B cell (primary cell): ENCODE data around the gene BLM. TPM values are rescaled to one million over a fixed set of nuclear protein-coding genes. Genes with fewer than 3 reads are reported as not detected.

Experiments
- ATAC-seq: fragments of 200-7000 bp; cut with Tn5 transposase; one replicate; pipeline ENCODE4 v1.10.0; 2021; ENCODE audit warnings: low read depth, mild to moderate bottlenecking, moderate number of reproducible peaks, moderate library complexity
- CTCF ChIA-PET: fragments of 350-600 bp; sonication (Branson Sonifier 250); formaldehyde crosslinking; loops from one replicate; lab custom pipeline; 2021; ENCODE audit warnings: antibody characterized with exemption, inconsistent platforms; lab: Charles Lee
- POLR2A ChIA-PET: fragments of 350-600 bp; sonication (Branson Sonifier 250); formaldehyde crosslinking; loops from one replicate; lab custom pipeline; 2021; ENCODE audit warnings: antibody characterized with exemption; lab: Charles Lee
- DNase-seq: peaks from one replicate; pipeline ENCODE4 v3.0.0; 2013
- H2AFZ ChIP-seq: 2 replicates; pipeline ENCODE4 v1.6.1; 2012; ENCODE audit warnings: mild to moderate bottlenecking, low read depth, low read length; ENCODE audit not compliant: insufficient read depth, poor library complexity, severe bottlenecking
- H3K27ac ChIP-seq, 2 donors: 1 replicate in 1 of 2; 2 replicates in 1 of 2; pipeline ENCODE4 v1.5.1; 2012 to 2013; ENCODE audit warnings: low read length in 2 of 2, mild to moderate bottlenecking in 2 of 2, moderate library complexity in 1 of 2
- H3K27me3 ChIP-seq, 4 experiments: fragments of 200-600 bp in 1 of 4; sonication (generic) in 1 of 4; replicated peaks in 1 of 4; 1 replicate in 2 of 4; 2 replicates in 2 of 4; pipeline versions ENCODE4 v1.6.1 to v1.7.0; 2013 to 2016; ENCODE audit warnings: low read length in 3 of 4, mild to moderate bottlenecking in 2 of 4, mixed read lengths in 1 of 4, moderate library complexity in 1 of 4; ENCODE audit not compliant: insufficient read depth in 4 of 4, control insufficient read depth in 3 of 4; ENCODE audit errors: control extremely low read depth in 1 of 4
- H3K36me3 ChIP-seq, 2 experiments: replicated peaks in 1 of 2; 1 replicate in 1 of 2; 2 replicates in 1 of 2; pipeline versions ENCODE4 v1.6.1 to v1.7.1; 2013; ENCODE audit warnings: low read length in 1 of 2; ENCODE audit not compliant: insufficient read depth in 2 of 2, control insufficient read depth in 1 of 2; ENCODE audit errors: control extremely low read depth in 1 of 2, extremely low read depth in 1 of 2
- H3K4me1 ChIP-seq, 2 donors: fragments of 200-600 bp in 1 of 2; sonication (generic) in 1 of 2; 1 replicate in 1 of 2; 2 replicates in 1 of 2; pipeline versions ENCODE4 v1.5.1 to v1.6.1; 2013 to 2017; ENCODE audit warnings: low read length in 2 of 2; ENCODE audit not compliant: control insufficient read depth in 2 of 2, insufficient read depth in 2 of 2
- H3K4me2 ChIP-seq: replicated peaks from 2 replicates; pipeline ENCODE3; 2012; ENCODE audit warnings: mild to moderate bottlenecking, low read depth, low read length; ENCODE audit not compliant: poor library complexity, severe bottlenecking
- H3K4me3 ChIP-seq, 5 experiments: fragments of 200-600 bp in 1 of 5; sonication (generic) in 1 of 5; 1 replicate in 3 of 5; 2 replicates in 2 of 5; pipeline versions ENCODE4 v1.5.1 to v1.7.0; 2011 to 2016; ENCODE audit warnings: low read length in 4 of 5, mild to moderate bottlenecking in 4 of 5, low read depth in 2 of 5, control low read depth in 1 of 5, moderate library complexity in 1 of 5; ENCODE audit not compliant: insufficient read depth in 1 of 5; ENCODE audit errors: control extremely low read depth in 1 of 5, extremely low read depth in 1 of 5
- H3K79me2 ChIP-seq: fragments of 200-600 bp; sonication (generic); one replicate; pipeline ENCODE4 v1.6.0; 2016; ENCODE audit warnings: low read length; ENCODE audit not compliant: control insufficient read depth, insufficient read depth
- H3K9ac ChIP-seq: fragments of 200-600 bp; sonication (generic); 2 replicates; pipeline ENCODE4 v1.6.1; 2017; ENCODE audit warnings: mild to moderate bottlenecking, low read length, moderate library complexity
- H3K9me3 ChIP-seq, 3 donors: one replicate each; pipeline versions ENCODE4 v1.6.1 to v1.7.1; 2013; ENCODE audit warnings: low read length in 2 of 3; ENCODE audit not compliant: control insufficient read depth in 2 of 3, insufficient read depth in 1 of 3; ENCODE audit errors: control extremely low read depth in 1 of 3
- H4K20me1 ChIP-seq: 2 replicates; pipeline ENCODE4 v1.6.0; 2012; ENCODE audit warnings: mild to moderate bottlenecking, low read length; ENCODE audit not compliant: insufficient read depth, control insufficient read depth, poor library complexity, severe bottlenecking
- H3K27ac Mint-ChIP-seq: one replicate; pipeline ENCODE4 v1.8.0; 2021; ENCODE audit warnings: mixed read lengths
- H3K27me3 Mint-ChIP-seq: one replicate; pipeline ENCODE4 v1.8.0; 2021; ENCODE audit warnings: mixed read lengths
- H3K4me1 Mint-ChIP-seq: one replicate; pipeline ENCODE4 v1.8.0; 2021; ENCODE audit warnings: mixed read lengths
- H3K4me3 Mint-ChIP-seq: one replicate; pipeline ENCODE4 v1.8.0; 2021; ENCODE audit warnings: mixed read lengths
- H3K9me3 Mint-ChIP-seq: one replicate; pipeline ENCODE4 v1.8.0; 2022; ENCODE audit warnings: mixed read lengths; ENCODE audit not compliant: insufficient read depth
- EZH2 ChIP-seq: IDR thresholded peaks from 2 replicates; pipeline ENCODE4 v1.6.1; 2012; ENCODE audit warnings: borderline replicate concordance, low read depth, mild to moderate bottlenecking, moderate library complexity, low read length; ENCODE audit not compliant: insufficient read depth, poor library complexity, severe bottlenecking
- WGBS: methylation state at CpG from one replicate; pipeline ENCODE4 v1.1.5; 2013; ENCODE audit warnings: missing lambda C conversion rate; ENCODE audit not compliant: insufficient coverage; 5-methylcytosine and 5-hydroxymethylcytosine counted together
- intact Hi-C: fragments of 100-400 bp; cut with micrococcal nuclease; formaldehyde crosslinking; loops from one replicate; pipeline ENCODE4 v1.10.0; 2022
- polyA plus RNA-seq: library from polyadenylated mRNA; depleted of rRNA; stranded (reverse); fragments of >200 nt; gene quantifications from 2 replicates; pipeline ENCODE4 v1.2.3, GENCODE V29; 2012
- total RNA-seq, 2 donors: library from RNA; stranded (reverse); fragments of 120-200 nt in 1 of 2; gene quantifications; 1 replicate in 1 of 2; 2 replicates in 1 of 2; pipeline versions ENCODE4 v1.2.3 to v1.2.4, GENCODE V29; 2013 to 2022
- TF ChIP-seq, protein P1 (sequence below): fragments of 200-600 bp; IDR thresholded peaks from one replicate; pipeline ENCODE4 v1.8.0; 2022; ENCODE audit warnings: antibody characterized with exemption, mild to moderate bottlenecking

BLM gene
- total and polyA plus RNA-seq, 2 donors (not counting 1 experiment from before 2014, with no cell fraction given) = 5.2 to 17.4 TPM

DNA sequence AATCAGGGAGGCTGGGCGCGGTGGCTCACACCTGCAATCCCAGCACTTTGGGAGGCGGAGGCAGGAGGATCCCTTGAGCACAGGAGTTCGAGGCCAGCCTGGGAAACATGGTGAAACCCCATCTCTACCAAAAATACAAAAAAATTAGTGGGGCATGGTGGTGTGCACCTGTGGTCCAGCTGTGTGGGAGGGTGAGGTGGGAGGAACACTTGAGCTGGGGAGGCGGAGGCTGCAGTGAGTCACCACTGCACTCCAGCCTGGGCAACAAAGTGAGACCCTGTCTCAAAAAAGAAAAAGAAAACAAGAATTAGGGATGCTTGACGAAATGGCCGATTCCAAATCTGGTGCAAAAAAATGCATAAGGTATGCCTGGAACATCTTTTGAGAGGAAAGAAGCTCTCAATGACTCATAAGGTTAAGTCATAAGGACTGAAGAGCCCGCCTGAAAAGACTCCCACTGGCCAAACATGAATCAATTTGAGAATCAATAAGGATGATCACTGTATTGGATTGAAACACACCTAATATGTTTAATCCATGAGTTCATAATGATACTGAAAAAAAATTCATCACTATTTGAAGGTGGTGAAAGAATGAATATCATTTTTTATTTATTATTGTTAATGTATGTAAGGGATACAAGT lies 27.7 kb downstream of the BLM start:
- DNase-seq (no peak), ATAC-seq (no peak)
- WGBS = 98% methylated on average over 5 of the region's 8 CpGs
- Histone ChIP-seq H3K4me2 (no peak overlapping the region), H4K20me1 (no peaks in the 10 kb centered on the region), H3K9ac (no peak overlapping the region), H3K36me3 (peaks cover 0 to 1% of the 10 kb centered on the region in 2 experiments), H2AFZ (no peak overlapping the region), H3K9me3 (no peaks in the 10 kb centered on the region), H3K27me3 (no peaks in the 10 kb centered on the region), H3K27ac (no peak overlapping the region), H3K79me2 (peaks cover 30% of the 10 kb centered on the region), H3K4me1 (no peaks in the 10 kb centered on the region), H3K4me3 (no peak overlapping the region)
- no peak overlapping the region for H3K4me3 Mint-ChIP-seq
- H3K4me1 Mint-ChIP-seq = peaks cover 9% of the 10 kb centered on the region
- CTCF ChIA-PET = no interaction called here
- POLR2A ChIA-PET = no interaction called here
- no peaks in the 10 kb centered on the region for H3K27me3 Mint-ChIP-seq
- no peak overlapping the region for H3K27ac Mint-ChIP-seq
- peaks cover 4% of the 10 kb centered on the region for H3K9me3 Mint-ChIP-seq
- TF ChIP-seq, protein P1, sequence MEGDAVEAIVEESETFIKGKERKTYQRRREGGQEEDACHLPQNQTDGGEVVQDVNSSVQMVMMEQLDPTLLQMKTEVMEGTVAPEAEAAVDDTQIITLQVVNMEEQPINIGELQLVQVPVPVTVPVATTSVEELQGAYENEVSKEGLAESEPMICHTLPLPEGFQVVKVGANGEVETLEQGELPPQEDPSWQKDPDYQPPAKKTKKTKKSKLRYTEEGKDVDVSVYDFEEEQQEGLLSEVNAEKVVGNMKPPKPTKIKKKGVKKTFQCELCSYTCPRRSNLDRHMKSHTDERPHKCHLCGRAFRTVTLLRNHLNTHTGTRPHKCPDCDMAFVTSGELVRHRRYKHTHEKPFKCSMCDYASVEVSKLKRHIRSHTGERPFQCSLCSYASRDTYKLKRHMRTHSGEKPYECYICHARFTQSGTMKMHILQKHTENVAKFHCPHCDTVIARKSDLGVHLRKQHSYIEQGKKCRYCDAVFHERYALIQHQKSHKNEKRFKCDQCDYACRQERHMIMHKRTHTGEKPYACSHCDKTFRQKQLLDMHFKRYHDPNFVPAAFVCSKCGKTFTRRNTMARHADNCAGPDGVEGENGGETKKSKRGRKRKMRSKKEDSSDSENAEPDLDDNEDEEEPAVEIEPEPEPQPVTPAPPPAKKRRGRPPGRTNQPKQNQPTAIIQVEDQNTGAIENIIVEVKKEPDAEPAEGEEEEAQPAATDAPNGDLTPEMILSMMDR = no peak
- TF ChIP-seq EZH2 = no peak
- intact Hi-C loops = no loop called here

DNA sequence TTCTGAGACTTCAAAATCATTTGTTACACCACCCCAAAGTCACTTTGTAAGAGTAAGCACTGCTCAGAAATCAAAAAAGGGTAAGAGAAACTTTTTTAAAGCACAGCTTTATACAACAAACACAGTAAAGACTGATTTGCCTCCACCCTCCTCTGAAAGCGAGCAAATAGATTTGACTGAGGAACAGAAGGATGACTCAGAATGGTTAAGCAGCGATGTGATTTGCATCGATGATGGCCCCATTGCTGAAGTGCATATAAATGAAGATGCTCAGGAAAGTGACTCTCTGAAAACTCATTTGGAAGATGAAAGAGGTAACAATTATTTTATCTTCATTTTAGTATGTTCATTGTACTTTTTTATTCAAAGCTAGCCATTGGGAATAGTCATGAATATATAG lies 32.6 kb downstream of the BLM start:
- Histone ChIP-seq H4K20me1 (no peaks in the 10 kb centered on the region), H3K27ac (no peak overlapping the region), H3K4me1 (no peaks in the 10 kb centered on the region), H3K27me3 (no peaks in the 10 kb centered on the region), H3K79me2 (peaks cover 5% of the 10 kb centered on the region), H3K9ac (no peak overlapping the region), H3K4me3 (no peak overlapping the region), H2AFZ (no peak overlapping the region), H3K4me2 (peak overlapping the region; percentile 20), H3K9me3 (no peaks in the 10 kb centered on the region), H3K36me3 (peaks cover 0 to 11% of the 10 kb centered on the region in 2 experiments)
- whole genome bisulfite sequencing = 80% methylated on average over 1 of the region's 3 CpGs
- ChIA-PET POLR2A (no interaction called here), CTCF (interaction anchor here (1.2 kb wide), 1 partner anchor 102 kb away, joined by 3 read pairs; no protein-coding TSS in a partner anchor)
- TF ChIP-seq, protein P1 = no peak
- TF ChIP-seq EZH2 = no peak
- no peak for DNase-seq
- Mint-ChIP-seq H3K4me1 (peaks cover 12% of the 10 kb centered on the region), H3K4me3 (peak overlapping the region; percentile 64), H3K27me3 (no peaks in the 10 kb centered on the region), H3K9me3 (no peaks in the 10 kb centered on the region), H3K27ac (peak overlapping the region; percentile 63)
- ATAC-seq = no peak
- intact Hi-C loops = no loop called here
